ENCODE measurements around the gene LEMD2.
"Not testable (repeated sequence)": the region's sequence is repeated elsewhere in the genome, so short reads cannot be mapped to it uniquely, and the experiment has no call there.

Gene LEMD2

DNA sequence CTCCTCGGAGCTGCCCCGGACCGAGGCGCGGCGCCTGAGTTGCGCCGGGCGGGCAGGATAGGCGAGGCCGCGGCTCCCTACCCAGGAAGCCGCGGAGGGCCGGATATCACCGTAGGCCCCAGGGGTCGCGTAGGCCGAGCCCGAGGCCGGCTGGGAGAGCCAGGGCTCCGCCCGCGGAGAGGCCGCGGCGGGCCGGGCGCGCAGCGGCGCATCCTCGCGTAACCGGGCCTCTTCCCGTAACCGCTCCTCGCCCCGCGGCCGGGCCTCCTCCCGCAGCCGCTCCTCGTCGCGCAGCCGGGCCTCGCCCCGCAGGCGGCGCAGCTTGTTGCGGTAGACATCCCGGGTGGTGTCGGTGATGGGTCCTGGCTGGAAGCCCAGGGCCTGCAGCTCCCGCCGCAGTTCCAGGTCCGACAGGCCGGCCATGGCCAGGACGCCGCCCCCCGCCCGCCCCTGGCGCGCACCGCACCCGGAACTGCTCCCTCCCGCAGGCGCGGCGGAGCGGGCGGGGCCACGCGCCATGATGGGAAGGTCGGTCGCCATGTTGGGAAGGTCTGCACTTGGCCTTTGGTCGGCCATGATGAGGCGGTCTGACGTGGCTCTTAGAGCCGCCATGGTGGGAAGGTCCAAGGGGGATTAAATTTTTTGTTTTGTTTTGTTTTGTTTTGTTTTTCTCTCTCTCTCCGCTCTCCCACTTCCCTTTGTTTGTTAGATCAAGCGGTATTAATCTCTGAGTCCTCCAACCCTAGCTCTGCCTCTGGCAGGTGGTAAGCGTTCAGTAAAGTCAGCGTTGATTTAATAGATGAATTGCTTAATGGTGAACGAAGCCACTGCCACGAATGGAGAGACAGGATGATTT lies at the start of gene LEMD2:
Gene LEMD2, minus strand, starts transcription at position 437 of the 856 bp plus-strand sequence. Its CDS starts 14 bp downstream, at position 423.
- no peak for TF ChIP-seq ZNF274 (IDR thresholded peaks at IDR 0.05; ENCODE audit: low read depth, low read length)

DNA sequence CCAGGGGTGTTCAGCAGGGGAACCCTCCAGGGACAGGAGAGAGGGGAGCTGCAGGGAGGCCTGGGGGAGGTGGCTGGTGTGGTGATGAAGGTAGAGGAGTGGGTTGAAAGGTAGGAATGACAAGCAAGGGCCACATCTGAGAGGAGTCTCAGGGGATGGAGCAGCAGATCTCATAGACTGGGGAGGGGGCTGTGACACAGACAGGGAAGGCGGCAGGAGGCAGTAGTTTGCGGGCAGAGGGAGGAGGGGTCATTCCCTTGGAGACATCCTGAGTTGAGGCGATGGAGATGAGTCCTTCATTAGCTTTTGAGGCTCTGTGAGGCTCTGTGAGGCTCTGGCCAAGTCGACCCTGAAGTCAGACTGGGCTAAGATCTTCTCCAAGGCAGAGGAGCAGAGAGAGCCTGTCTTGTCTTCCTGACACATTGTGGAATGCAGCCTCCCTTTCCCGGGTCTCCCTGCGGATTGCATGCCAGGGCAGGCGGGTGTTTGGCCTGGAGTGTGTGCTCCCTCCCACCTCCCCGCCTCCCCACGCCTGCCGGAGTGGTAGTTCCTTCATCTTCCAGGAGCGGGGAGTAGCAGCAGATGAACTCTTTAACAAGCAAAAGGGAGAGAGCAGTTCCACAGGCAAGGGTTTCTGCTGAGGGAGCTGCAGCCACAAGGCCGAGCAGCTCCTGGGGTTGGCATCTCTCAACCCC lies 49.2 kb upstream of the LEMD2 start:
- TF ChIP-seq ZNF274 (IDR thresholded peaks at IDR 0.05; ENCODE audit: low read depth, low read length), result no peak
- H3K4me3 ChIP-seq (ENCODE audit: low read length), result no peak overlapping the region

More for the DNA sequence above, at the start of gene LEMD2:
- peak within 1 kb of the TSS; percentile 94 for H3K4me3 ChIP-seq (ENCODE audit: low read length)

DNA sequence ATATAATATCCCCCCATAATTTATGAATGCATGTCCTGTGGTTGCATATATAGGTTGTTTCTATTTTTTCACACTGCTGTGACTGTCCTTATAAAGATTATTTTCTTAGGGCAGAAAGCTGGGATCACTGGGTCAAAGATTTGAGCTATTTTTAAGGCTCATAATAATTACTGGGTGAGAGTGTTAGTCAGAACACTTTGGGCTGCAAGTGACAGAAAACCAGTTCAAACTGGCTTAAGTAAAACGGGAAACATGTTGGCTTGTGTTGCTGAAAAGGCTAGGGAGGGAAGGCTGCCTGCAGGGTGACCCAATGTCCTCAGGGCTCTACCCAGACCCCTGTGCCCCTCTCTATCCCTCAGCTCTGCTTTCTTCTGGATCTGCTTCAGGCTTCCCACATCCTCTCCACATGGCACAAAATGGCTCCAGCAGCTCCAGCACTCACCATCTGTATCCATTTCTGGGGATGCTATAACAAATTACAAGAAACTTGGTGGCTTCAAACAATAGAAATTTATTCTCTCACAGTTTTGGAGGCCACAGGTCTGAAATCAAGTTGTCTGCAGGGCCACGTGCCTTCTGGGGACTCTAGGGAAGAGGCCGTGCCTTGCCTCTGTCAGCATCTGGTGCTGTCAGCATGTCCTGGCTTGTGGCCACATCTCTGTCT lies 48.0 kb upstream of the LEMD2 start:
- no peak for TF ChIP-seq ZNF274 (IDR thresholded peaks at IDR 0.05; ENCODE audit: low read depth, low read length)
- no peak overlapping the region for H3K4me3 ChIP-seq (ENCODE audit: low read length)

DNA sequence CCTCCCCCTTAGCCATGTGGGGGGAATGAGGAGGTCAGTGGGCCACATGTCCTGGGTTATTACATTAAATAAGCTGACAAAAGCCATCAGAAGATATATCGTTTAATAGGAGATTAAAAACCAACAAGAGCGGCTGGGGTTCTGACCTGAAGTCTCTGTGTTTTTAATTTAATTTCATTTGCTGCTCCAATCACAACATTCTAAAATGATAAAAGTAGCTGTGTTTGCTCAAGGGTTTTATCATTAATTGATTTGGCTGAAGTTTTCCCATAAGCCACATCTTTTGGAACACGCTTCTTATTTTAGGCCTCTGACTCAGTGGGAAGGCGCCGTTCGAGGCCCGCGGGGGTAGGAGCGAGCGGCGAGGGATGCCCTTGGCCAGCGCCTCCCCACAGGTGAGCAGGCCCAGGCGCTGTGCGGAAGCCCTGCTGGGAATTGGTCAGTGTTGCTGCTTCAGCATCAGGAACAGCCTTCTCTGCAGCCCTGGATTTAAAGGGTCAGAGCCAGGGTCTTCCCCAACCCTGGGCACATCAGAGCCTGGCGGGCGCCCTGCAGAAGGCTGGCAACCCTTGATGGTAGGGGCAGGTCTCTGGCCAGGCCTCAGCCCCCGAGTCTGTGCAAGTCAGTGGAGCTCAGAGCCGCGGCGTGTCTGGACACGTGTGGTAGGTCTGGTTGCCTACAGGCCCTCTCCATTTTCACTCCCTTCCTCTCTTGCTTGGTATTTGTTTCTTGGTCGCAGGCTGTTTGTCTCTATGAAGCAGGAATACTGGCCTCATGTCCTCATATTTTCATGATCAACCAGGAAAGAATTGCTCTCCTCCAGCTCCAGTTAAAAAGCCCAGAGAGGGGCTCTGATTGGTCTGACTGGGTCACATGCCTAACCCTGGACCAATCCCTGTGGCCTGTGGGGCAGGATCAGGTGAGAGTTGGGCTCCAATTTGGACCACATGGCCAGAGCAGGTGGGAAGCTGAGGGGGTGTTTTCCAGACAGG lies 45.8 kb upstream of the LEMD2 start:
- no peak for TF ChIP-seq ZNF274 (IDR thresholded peaks at IDR 0.05; ENCODE audit: low read depth, low read length)
- H3K4me3 ChIP-seq (ENCODE audit: low read length), result no peak overlapping the region

DNA sequence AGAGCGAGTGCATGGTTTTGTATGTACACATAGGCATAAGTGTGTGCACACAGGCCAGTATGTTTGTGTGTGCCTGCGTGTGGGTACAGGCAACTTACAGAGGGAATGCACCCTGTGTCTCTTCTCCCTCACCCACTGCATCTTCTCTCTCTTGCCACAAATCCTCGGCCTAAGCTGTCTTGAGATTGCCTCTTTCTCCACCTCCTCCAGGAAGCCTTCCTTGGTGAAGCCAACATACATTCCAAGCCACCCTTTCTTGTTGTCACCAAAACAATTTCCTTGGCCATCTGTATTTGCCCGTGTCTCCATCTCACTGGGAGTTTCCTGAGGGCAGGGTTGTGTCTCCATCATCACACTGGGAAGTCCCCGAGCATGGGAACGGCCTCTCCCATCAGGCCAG lies 44.7 kb upstream of the LEMD2 start:
- H3K4me3 ChIP-seq (ENCODE audit: low read length), result no peak overlapping the region
- TF ChIP-seq ZNF274 (IDR thresholded peaks at IDR 0.05; ENCODE audit: low read depth, low read length), result no peak

DNA sequence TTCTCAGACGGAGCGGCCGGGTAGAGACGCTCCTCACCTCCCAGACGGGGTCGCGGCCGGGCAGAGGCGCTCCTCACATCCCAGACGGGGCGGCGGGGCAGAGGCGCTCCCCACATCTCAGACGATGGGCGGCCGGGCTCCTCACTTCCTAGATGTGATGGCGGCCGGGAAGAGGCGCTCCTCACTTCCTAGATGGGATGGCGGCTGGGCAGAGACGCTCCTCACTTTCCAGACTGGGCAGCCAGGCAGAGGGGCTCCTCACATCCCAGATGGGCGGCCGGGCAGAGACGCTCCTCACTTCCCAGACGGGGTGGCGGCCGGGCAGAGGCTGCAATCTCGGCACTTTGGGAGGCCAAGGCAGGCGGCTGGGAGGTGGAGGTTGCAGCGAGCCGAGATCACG lies 43.9 kb upstream of the LEMD2 start:
- not testable (repeated sequence) for H3K4me3 ChIP-seq (ENCODE audit: low read length)

DNA sequence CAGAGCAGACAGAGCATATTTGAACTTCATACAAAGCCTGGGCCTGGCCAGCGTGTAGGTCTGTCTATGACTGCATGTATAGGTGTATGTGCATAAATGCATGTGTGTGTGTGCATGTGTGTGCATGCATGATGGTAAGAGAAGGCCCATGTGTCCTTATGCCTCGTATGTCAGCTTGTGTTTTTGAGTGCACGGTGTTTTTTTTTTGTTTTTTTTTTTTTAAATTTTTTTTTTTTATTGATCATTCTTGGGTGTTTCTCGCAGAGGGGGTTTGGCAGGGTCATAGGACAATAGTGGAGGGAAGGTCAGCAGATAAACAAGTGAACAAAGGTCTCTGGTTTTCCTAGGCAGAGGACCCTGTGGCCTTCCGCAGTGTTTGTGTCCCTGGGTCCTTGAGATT lies 42.8 kb upstream of the LEMD2 start:
- not testable (repeated sequence) for H3K4me3 ChIP-seq (ENCODE audit: low read length)

DNA sequence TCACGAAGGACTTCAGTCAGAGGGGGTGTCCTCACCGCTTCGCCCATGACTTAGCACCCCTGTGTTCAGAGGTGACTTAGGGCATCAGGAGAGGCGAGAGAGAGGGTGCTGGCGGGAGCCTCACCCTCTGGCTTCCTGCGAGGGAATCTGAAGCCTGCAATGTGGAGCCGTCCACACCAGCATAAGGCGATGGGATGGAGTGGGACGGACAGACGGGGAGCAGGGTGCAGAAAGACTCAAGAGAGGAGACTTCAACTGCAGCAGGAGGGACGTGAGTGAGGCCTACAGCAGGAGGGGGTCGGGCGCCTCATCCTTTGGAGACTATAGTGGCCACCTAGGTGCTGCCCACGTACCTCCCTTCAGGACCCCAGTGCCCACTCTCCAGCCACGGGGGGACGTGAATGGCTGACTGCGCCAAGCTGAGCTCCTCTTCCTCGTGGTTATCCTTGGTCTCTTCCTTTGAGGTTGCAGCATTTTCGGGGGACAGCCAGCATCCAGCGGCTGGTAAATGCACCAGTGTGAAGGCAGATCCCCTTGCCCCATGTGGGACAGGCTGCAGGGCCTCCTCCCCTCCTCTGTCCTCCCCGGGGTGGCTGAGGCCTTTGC lies 41.8 kb upstream of the LEMD2 start:
- H3K4me3 ChIP-seq (ENCODE audit: low read length), result no peak overlapping the region
- TF ChIP-seq ZNF274 (IDR thresholded peaks at IDR 0.05; ENCODE audit: low read depth, low read length), result no peak

DNA sequence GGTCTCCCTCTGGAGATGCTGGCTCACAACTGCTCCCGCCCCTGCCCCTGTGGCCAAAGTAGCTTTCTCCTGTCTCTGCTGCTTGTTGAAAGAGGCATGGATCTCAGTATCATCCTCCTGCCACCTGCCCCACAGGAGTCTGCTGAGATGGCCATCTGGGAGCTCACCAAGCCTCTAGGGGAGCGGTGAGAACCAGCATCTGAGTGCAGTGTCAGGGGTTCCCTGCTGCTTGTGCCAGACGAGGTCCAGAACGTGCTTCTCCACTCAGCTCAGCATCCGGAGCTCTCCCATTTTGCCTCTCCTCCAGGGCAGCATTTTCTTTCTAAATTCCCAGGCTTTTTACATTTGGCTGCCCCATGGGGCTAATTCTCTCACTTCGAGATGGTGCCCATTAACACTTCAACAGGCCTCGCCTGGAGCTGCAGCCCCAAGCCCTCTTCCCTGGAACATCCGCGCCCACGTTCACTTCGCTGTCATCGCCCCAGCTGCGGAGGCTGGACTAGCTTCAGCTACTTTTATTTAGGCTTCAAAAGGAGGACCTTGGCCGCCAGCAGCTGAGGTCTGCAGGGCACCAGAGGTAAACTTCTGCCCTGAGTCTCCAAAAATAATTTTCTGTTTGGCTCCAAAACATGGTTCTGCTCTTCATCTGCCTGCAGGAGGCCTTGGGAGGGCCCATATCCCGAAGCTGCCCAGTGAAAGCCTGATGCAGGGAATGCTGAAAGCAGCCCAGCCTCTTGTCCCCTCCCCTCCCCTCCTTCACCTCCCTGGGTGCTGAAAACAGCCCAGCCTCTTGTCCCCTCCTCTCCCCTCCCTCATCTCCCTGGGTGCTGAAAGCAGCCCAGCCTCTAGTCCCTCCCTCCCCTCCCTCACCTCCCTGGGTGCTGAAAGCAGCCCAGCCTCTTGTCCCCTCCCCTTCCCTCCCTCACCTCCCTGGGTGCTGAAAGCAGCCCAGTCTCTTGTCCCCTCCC lies 40.1 kb upstream of the LEMD2 start:
- no peak overlapping the region for H3K4me3 ChIP-seq (ENCODE audit: low read length)
- no peak for TF ChIP-seq ZNF274 (IDR thresholded peaks at IDR 0.05; ENCODE audit: low read depth, low read length)

DNA sequence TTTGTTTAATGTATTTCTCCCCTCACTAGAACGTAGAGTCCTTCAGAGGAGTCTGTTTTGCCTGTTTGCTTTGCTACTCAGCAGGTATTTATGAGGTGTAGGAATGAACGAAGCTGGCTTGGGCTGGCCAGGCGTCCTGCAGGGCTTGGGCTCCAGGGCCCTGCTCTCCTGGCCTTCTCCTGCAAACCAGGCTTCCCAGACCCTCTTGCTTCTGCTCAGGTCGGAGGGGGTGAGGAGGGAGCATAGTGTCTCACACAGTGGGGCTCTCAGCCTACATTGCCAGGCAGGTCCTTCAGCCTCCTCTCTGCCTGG lies 39.5 kb upstream of the LEMD2 start:
- H3K4me3 ChIP-seq (ENCODE audit: low read length), result no peak overlapping the region
- TF ChIP-seq ZNF274 (IDR thresholded peaks at IDR 0.05; ENCODE audit: low read depth, low read length), result no peak

DNA sequence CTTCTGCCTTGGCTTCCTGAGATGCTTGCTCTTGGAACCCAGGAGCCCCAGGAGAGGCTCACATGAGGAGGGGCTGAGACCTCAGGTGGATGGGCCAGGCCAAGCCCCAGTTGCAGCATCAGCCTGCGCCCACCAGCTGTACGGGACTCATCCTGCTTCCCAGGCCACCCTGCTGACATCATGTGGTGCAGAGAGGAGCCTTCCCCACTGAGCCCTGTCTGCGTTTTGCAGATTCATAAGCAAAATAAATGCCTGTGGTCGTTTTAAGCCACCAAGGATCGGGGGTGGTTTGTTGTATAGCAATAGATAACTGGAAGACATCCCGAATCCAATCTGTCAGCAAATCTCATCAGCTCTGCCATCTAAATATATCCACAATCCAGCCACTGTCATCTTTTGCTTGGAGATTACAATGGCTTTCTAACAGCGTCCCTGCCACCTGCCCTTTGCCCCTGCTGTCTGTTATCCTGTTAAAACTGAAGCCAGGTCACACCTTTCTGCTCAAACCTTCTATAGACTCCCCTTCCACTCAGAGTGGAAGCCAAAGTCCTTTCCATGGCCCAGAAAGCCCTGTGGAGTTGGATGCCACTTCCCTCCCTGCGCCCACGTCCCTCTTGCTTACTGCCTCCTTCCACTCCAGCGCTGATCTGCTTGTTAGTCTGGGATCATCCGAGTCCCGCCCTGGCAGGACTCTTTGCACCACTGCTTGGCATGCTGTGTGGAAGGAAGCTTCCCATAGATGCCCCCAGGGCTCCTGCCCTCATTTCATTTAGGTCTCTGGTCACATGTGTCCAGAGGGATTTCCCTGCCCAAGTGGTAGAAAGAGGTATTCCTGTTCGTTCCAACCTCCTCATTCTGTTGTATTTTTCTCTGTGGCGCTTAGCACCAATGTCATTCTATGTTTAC lies 38.9 kb upstream of the LEMD2 start:
- TF ChIP-seq ZNF274 (IDR thresholded peaks at IDR 0.05; ENCODE audit: low read depth, low read length), result no peak
- no peak overlapping the region for H3K4me3 ChIP-seq (ENCODE audit: low read length)

DNA sequence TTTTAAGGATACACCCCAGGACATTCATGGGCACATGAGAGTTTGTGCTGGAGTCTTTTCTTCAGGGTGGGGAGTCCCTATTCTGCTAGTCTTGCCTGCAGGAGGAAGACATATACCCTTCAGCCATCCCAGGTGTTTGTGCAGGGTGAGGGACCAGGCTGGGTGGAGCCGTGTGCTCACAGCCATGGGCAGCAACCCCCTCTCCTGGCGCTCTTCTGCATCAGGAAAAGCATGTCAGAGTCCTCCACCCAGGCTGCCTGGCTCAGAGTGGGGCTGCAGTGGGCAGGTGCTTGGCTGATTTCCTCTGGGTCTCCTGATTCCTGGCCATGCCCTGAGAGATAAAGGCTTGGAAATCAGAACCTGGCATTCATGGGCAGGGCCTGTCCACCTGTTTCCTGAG lies 37.6 kb upstream of the LEMD2 start:
- TF ChIP-seq ZNF274 (IDR thresholded peaks at IDR 0.05; ENCODE audit: low read depth, low read length), result no peak
- no peak overlapping the region for H3K4me3 ChIP-seq (ENCODE audit: low read length)
